ENCODE data around the gene FLVCR2. TPM values are rescaled to one million over a fixed set of nuclear protein-coding genes. Genes with fewer than 3 reads are reported as not detected.
A peak's percentile ranks its signal among the peaks of the same experiment; 100 is the strongest.

FLVCR2 gene
- total and polyA plus RNA-seq, 2 of the 13 experiments (the other 11 are each of a cell fraction or from before 2014, with no cell fraction given), result 9.9 to 10.5 TPM

DNA sequence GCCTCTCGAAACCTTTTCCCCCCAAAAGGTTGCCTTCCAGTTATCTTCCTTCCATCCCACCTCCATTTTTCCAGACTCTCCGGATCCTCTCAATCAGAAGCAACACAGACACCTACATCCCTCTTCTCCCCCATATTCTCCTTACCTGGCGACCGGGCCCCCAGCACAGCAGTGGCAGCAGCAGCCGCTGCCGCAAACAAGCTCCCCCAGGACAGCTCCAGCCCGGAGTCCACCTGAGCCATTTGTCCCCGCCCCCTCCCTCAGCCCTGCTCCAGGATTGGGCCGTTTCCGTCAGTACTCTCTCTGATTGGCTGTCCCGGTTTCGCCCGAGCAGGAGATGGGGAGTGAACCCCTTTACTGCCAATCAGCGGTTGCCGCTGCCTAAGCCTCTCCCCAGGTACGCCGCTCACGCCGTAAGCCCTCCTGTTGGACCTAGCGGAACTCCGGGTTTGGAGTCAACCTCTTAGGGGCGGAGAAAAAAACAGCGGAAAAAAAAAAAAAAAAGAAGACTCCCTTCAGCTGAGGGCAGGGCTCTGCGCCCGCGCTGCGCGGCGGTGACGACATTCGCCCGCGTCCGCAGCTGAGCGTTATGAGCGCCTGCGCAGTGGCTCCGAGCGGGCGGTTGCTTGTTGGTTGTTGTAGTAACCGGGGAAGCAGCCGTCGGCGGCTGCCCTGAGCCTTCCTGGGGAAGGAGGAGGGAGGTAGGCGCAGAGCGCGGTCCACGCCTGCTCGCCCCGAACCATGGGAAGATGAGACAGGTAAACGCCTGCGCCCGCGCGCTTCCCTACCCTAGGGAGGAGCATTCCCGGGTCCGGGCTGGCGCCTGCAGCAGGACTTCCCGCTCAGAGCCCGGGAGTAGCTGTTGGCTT, 82.4 kb downstream of the FLVCR2 start, which contains the start of the genes ERG28 and TTLL5 (continued):
- TF ChIP-seq TRIM24 (CRISPR knock-in tag; IDR thresholded peaks at IDR 0.05) (no peak), YEATS2 (CRISPR knock-in tag; IDR thresholded peaks at IDR 0.05; ENCODE audit: borderline replicate concordance) (peak; percentile 75; the same call in 1 of the 2 replicates), SPEN (CRISPR knock-in tag; IDR thresholded peaks at IDR 0.05; ENCODE audit: low read depth) (peak; percentile 43; the same call in 1 of the 2 replicates), DMAP1 (CRISPR knock-in tag; IDR thresholded peaks at IDR 0.05) (peak; percentile 61), ZNF350 (CRISPR knock-in tag; IDR thresholded peaks at IDR 0.05; ENCODE audit: borderline replicate concordance, low read depth) (peak; percentile 92), HDAC1 (CRISPR knock-in tag; IDR thresholded peaks at IDR 0.05) (peak; percentile 69), FOXP1 (IDR thresholded peaks at IDR 0.05) (no peak), FOXP1 (CRISPR knock-in tag; IDR thresholded peaks at IDR 0.05) (no peak; the same call in 1 of the 2 replicates), TCF12 (IDR thresholded peaks at IDR 0.05) (no peak), TCF12 (CRISPR knock-in tag; IDR thresholded peaks at IDR 0.05) (peak; percentile 77; the same call in 1 of the 2 replicates), NCOA5 (CRISPR knock-in tag; IDR thresholded peaks at IDR 0.05) (no peak)
- TF ChIP-seq, protein P1, sequence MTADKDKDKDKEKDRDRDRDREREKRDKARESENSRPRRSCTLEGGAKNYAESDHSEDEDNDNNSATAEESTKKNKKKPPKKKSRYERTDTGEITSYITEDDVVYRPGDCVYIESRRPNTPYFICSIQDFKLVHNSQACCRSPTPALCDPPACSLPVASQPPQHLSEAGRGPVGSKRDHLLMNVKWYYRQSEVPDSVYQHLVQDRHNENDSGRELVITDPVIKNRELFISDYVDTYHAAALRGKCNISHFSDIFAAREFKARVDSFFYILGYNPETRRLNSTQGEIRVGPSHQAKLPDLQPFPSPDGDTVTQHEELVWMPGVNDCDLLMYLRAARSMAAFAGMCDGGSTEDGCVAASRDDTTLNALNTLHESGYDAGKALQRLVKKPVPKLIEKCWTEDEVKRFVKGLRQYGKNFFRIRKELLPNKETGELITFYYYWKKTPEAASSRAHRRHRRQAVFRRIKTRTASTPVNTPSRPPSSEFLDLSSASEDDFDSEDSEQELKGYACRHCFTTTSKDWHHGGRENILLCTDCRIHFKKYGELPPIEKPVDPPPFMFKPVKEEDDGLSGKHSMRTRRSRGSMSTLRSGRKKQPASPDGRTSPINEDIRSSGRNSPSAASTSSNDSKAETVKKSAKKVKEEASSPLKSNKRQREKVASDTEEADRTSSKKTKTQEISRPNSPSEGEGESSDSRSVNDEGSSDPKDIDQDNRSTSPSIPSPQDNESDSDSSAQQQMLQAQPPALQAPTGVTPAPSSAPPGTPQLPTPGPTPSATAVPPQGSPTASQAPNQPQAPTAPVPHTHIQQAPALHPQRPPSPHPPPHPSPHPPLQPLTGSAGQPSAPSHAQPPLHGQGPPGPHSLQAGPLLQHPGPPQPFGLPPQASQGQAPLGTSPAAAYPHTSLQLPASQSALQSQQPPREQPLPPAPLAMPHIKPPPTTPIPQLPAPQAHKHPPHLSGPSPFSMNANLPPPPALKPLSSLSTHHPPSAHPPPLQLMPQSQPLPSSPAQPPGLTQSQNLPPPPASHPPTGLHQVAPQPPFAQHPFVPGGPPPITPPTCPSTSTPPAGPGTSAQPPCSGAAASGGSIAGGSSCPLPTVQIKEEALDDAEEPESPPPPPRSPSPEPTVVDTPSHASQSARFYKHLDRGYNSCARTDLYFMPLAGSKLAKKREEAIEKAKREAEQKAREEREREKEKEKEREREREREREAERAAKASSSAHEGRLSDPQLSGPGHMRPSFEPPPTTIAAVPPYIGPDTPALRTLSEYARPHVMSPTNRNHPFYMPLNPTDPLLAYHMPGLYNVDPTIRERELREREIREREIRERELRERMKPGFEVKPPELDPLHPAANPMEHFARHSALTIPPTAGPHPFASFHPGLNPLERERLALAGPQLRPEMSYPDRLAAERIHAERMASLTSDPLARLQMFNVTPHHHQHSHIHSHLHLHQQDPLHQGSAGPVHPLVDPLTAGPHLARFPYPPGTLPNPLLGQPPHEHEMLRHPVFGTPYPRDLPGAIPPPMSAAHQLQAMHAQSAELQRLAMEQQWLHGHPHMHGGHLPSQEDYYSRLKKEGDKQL (CRISPR knock-in tag; IDR thresholded peaks at IDR 0.05; ENCODE audit: low read depth), result no peak
- TF ChIP-seq, protein P2, sequence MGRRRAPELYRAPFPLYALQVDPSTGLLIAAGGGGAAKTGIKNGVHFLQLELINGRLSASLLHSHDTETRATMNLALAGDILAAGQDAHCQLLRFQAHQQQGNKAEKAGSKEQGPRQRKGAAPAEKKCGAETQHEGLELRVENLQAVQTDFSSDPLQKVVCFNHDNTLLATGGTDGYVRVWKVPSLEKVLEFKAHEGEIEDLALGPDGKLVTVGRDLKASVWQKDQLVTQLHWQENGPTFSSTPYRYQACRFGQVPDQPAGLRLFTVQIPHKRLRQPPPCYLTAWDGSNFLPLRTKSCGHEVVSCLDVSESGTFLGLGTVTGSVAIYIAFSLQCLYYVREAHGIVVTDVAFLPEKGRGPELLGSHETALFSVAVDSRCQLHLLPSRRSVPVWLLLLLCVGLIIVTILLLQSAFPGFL (CRISPR knock-in tag; IDR thresholded peaks at IDR 0.05), result no peak
- TF ChIP-seq, protein P3, sequence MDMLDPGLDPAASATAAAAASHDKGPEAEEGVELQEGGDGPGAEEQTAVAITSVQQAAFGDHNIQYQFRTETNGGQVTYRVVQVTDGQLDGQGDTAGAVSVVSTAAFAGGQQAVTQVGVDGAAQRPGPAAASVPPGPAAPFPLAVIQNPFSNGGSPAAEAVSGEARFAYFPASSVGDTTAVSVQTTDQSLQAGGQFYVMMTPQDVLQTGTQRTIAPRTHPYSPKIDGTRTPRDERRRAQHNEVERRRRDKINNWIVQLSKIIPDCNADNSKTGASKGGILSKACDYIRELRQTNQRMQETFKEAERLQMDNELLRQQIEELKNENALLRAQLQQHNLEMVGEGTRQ (IDR thresholded peaks at IDR 0.05; ENCODE audit: low read depth, low read length), result no peak
- TF ChIP-seq, protein P3 (CRISPR knock-in tag; IDR thresholded peaks at IDR 0.05; ENCODE audit: borderline replicate concordance), result peak; percentile 70; the same call in 1 of the 2 replicates
- TF ChIP-seq, protein P4, sequence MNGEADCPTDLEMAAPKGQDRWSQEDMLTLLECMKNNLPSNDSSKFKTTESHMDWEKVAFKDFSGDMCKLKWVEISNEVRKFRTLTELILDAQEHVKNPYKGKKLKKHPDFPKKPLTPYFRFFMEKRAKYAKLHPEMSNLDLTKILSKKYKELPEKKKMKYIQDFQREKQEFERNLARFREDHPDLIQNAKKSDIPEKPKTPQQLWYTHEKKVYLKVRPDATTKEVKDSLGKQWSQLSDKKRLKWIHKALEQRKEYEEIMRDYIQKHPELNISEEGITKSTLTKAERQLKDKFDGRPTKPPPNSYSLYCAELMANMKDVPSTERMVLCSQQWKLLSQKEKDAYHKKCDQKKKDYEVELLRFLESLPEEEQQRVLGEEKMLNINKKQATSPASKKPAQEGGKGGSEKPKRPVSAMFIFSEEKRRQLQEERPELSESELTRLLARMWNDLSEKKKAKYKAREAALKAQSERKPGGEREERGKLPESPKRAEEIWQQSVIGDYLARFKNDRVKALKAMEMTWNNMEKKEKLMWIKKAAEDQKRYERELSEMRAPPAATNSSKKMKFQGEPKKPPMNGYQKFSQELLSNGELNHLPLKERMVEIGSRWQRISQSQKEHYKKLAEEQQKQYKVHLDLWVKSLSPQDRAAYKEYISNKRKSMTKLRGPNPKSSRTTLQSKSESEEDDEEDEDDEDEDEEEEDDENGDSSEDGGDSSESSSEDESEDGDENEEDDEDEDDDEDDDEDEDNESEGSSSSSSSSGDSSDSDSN (CRISPR knock-in tag; IDR thresholded peaks at IDR 0.05), result peak; percentile 87
- TF ChIP-seq, protein P5, sequence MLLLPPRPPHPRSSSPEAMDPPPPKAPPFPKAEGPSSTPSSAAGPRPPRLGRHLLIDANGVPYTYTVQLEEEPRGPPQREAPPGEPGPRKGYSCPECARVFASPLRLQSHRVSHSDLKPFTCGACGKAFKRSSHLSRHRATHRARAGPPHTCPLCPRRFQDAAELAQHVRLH (CRISPR knock-in tag; IDR thresholded peaks at IDR 0.05; ENCODE audit: borderline replicate concordance, low read depth), result 0 out of 2 replicates have a peak, but pooled peaks have one; percentile 19

Data from HepG2 (cell line).